Liver (tissue), 9 donors: ENCODE data around the gene PIGN. TPM values are rescaled to one million over a fixed set of nuclear protein-coding genes. Genes with fewer than 3 reads are reported as not detected.

ENCODE experiments used
- DNase-seq: peaks from one replicate; pipeline ENCODE4 v3.0.0-alpha.2; 2017; ENCODE audit warnings: low spot score
- H3K27ac ChIP-seq, 2 donors: one replicate each; pipeline ENCODE4 v1.7.0; 2013; ENCODE audit warnings: inconsistent platforms in 2 of 2, low read length in 2 of 2, control low read depth in 1 of 2, low read depth in 1 of 2, mild to moderate bottlenecking in 1 of 2
- H3K27me3 ChIP-seq, 4 donors: one replicate each; pipeline versions ENCODE4 v1.6.1 to v1.7.0; 2013; ENCODE audit warnings: low read length in 3 of 4, inconsistent platforms in 1 of 4, mild to moderate bottlenecking in 1 of 4, moderate library complexity in 1 of 4; ENCODE audit not compliant: control insufficient read depth in 4 of 4, insufficient read depth in 4 of 4
- H3K36me3 ChIP-seq, 4 donors: one replicate each; pipeline versions ENCODE4 v1.6.1 to v1.7.0; 2013; ENCODE audit warnings: low read length in 3 of 4, mild to moderate bottlenecking in 3 of 4, low read depth in 1 of 4, moderate library complexity in 1 of 4; ENCODE audit not compliant: control insufficient read depth in 4 of 4, insufficient read depth in 3 of 4
- H3K4me1 ChIP-seq, 4 donors: one replicate each; pipeline versions ENCODE4 v1.6.1 to v1.7.0; 2013; ENCODE audit warnings: low read length in 3 of 4, mild to moderate bottlenecking in 3 of 4, moderate library complexity in 1 of 4; ENCODE audit not compliant: control insufficient read depth in 4 of 4, insufficient read depth in 4 of 4
- H3K4me3 ChIP-seq, 3 donors: one replicate each; pipeline versions ENCODE4 v1.6.1 to v1.7.0; 2013; ENCODE audit warnings: low read length in 3 of 3, control low read depth in 1 of 3, low read depth in 1 of 3, mild to moderate bottlenecking in 1 of 3
- H3K9ac ChIP-seq, 2 donors: one replicate each; pipeline ENCODE4 v1.7.0; 2013; ENCODE audit warnings: low read length in 2 of 2, mild to moderate bottlenecking in 2 of 2, moderate library complexity in 2 of 2, control low read depth in 1 of 2, low read depth in 1 of 2
- H3K9me3 ChIP-seq, 4 donors: one replicate each; pipeline versions ENCODE4 v1.6.1 to v1.7.0; 2013; ENCODE audit warnings: low read length in 3 of 4; ENCODE audit not compliant: control insufficient read depth in 4 of 4
- EGR1 ChIP-seq, 2 donors: IDR thresholded peaks; 2 replicates each; pipeline ENCODE4 v1.6.1; 2016 to 2018; ENCODE audit warnings: antibody characterized with exemption in 2 of 2, low read depth in 2 of 2
- FOXA1 ChIP-seq: IDR thresholded peaks from 2 replicates; pipeline ENCODE4 v1.6.1; 2016; ENCODE audit warnings: antibody characterized with exemption
- FOXA2 ChIP-seq: IDR thresholded peaks from 2 replicates; pipeline ENCODE4 v1.6.1; 2016; ENCODE audit warnings: antibody characterized with exemption
- HNF4A ChIP-seq, 2 donors: conservative IDR thresholded peaks; 2 replicates each; pipeline ENCODE4 v1.6.1; 2016; ENCODE audit warnings: antibody characterized with exemption in 2 of 2, mild to moderate bottlenecking in 2 of 2
- HNF4G ChIP-seq: IDR thresholded peaks from 2 replicates; pipeline ENCODE4 v1.6.1; 2016; ENCODE audit warnings: antibody characterized with exemption
- JUND ChIP-seq, 2 donors: IDR thresholded peaks; 2 replicates each; pipeline ENCODE4 v1.6.1; 2016; ENCODE audit warnings: antibody characterized with exemption in 2 of 2
- NR2F2 ChIP-seq: IDR thresholded peaks from 2 replicates; pipeline ENCODE4 v1.6.1; 2016; ENCODE audit warnings: antibody characterized with exemption
- RAD21 ChIP-seq, 2 donors: IDR thresholded peaks; 2 replicates each; pipeline ENCODE4 v1.6.1; 2016; ENCODE audit warnings: antibody characterized with exemption in 2 of 2, mild to moderate bottlenecking in 2 of 2
- REST ChIP-seq: IDR thresholded peaks from 2 replicates; pipeline ENCODE4 v1.6.1; 2016; ENCODE audit warnings: antibody characterized with exemption, mild to moderate bottlenecking
- RXRA ChIP-seq, 2 donors: IDR thresholded peaks; 2 replicates each; pipeline ENCODE4 v1.6.1; 2017 to 2018; ENCODE audit warnings: antibody characterized with exemption in 2 of 2, mild to moderate bottlenecking in 1 of 2
- SP1 ChIP-seq: IDR thresholded peaks from 2 replicates; pipeline ENCODE4 v1.6.1; 2018; ENCODE audit warnings: antibody characterized with exemption, mild to moderate bottlenecking
- TAF1 ChIP-seq: conservative IDR thresholded peaks from 2 replicates; pipeline ENCODE4 v1.6.1; 2016; ENCODE audit warnings: antibody characterized with exemption, mild to moderate bottlenecking
- YY1 ChIP-seq: IDR thresholded peaks from 2 replicates; pipeline ENCODE4 v1.6.1; 2016; ENCODE audit warnings: antibody characterized with exemption, mild to moderate bottlenecking
- ZBTB33 ChIP-seq: IDR thresholded peaks from 2 replicates; pipeline ENCODE4 v1.6.1; 2016; ENCODE audit warnings: antibody characterized with exemption
- WGBS: extraction: QIAGEN DNeasy Blood & Tissue Kit; methylation state at CpG from one replicate; pipeline ENCODE4 v1.1.7; 2013; 5-methylcytosine and 5-hydroxymethylcytosine counted together
- polyA plus RNA-seq, 2 donors: library from polyadenylated mRNA; stranded (reverse) in 1 of 2; unstranded in 1 of 2; fragments of 200-250 nt in 1 of 2; fragments of >200 nt in 1 of 2; fragmentation: Nextera tagmentation in 1 of 2; extraction: Ambion mirVana in 1 of 2; gene quantifications; one replicate each; pipeline versions ENCODE4 v1.2.1 to v1.2.3, GENCODE V29; 2013 to 2015
- total RNA-seq, 2 donors: library from RNA; depleted of rRNA; stranded (reverse); fragments of >200 nt; gene quantifications; one replicate each; pipeline ENCODE4 v1.2.3, GENCODE V29; 2014
- TF ChIP-seq, protein P1 (sequence below): IDR thresholded peaks from 2 replicates; pipeline ENCODE4 v1.6.1; 2016; ENCODE audit warnings: antibody characterized with exemption
- TF ChIP-seq, protein P2 (sequence below): fragments of 150-350 bp; IDR thresholded peaks from 2 replicates; pipeline ENCODE4 v1.5.1; 2017; ENCODE audit warnings: improper control_type of control experiment, low read depth, low read length; ENCODE audit not compliant: missing input control
- TF ChIP-seq, protein P3 (sequence below): IDR thresholded peaks from 2 replicates; pipeline ENCODE4 v1.6.1; 2016; ENCODE audit warnings: antibody characterized with exemption
- donor health status: healthy.
- donor health status: healthy.
- donor health status: healthy.
- donor health status: healthy.
- donor health status: healthy.

Gene PIGN
- total and polyA plus RNA-seq, 4 donors: 5.1 to 20.6 (median 12.5) TPM

- Histone ChIP-seq H3K4me1 (no peaks in the 10 kb centered on the region), H3K9ac (no peak overlapping the region), H3K27me3 (peaks cover 0 to 3% (median 0%) of the 10 kb centered on the region in 4 donors), H3K27ac (no peak overlapping the region), H3K36me3 (no peaks in the 10 kb centered on the region), H3K9me3 (no peaks in the 10 kb centered on the region), H3K4me3 (no peak overlapping the region)
- no peak for DNase-seq
- TF ChIP-seq EGR1 (IDR thresholded peaks at IDR 0.05; ENCODE audit: low read depth in 2 of 2): no peak
- TF ChIP-seq RAD21 (IDR thresholded peaks at IDR 0.05): peak; percentile 54 to 58
- TF ChIP-seq JUND (IDR thresholded peaks at IDR 0.05): no peak
- no peak for TF ChIP-seq FOXA2
- TF ChIP-seq, protein P1, sequence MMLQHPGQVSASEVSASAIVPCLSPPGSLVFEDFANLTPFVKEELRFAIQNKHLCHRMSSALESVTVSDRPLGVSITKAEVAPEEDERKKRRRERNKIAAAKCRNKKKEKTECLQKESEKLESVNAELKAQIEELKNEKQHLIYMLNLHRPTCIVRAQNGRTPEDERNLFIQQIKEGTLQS: no peak
- TF ChIP-seq REST: no peak
- peak in 1 of 2 donors; percentile 9 for TF ChIP-seq RXRA (IDR thresholded peaks at IDR 0.05)
- TF ChIP-seq HNF4A (conservative IDR thresholded peaks at IDR 0.05): no peak
- no peak for TF ChIP-seq SP1
- TF ChIP-seq, protein P2, sequence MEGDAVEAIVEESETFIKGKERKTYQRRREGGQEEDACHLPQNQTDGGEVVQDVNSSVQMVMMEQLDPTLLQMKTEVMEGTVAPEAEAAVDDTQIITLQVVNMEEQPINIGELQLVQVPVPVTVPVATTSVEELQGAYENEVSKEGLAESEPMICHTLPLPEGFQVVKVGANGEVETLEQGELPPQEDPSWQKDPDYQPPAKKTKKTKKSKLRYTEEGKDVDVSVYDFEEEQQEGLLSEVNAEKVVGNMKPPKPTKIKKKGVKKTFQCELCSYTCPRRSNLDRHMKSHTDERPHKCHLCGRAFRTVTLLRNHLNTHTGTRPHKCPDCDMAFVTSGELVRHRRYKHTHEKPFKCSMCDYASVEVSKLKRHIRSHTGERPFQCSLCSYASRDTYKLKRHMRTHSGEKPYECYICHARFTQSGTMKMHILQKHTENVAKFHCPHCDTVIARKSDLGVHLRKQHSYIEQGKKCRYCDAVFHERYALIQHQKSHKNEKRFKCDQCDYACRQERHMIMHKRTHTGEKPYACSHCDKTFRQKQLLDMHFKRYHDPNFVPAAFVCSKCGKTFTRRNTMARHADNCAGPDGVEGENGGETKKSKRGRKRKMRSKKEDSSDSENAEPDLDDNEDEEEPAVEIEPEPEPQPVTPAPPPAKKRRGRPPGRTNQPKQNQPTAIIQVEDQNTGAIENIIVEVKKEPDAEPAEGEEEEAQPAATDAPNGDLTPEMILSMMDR: peak; percentile 8
- no peak for TF ChIP-seq TAF1
- no peak for TF ChIP-seq FOXA1
- TF ChIP-seq HNF4G: no peak
- TF ChIP-seq NR2F2: no peak
- TF ChIP-seq, protein P3, sequence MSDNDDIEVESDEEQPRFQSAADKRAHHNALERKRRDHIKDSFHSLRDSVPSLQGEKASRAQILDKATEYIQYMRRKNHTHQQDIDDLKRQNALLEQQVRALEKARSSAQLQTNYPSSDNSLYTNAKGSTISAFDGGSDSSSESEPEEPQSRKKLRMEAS: no peak
- no peak for TF ChIP-seq ZBTB33
- no peak for TF ChIP-seq YY1
- 67% methylated on average over 5 of the region's 5 CpGs for WGBS
Observed at GRCh38 chr18:62030091-62030985, 156.5 kb downstream of the PIGN start.
